ENCODE measurements around the gene SLC44A3. TPM values are rescaled to one million over a fixed set of nuclear protein-coding genes. Genes with fewer than 3 reads are reported as not detected.

The SLC44A3 gene
- total RNA-seq, 1 donor, result 2.9 TPM

DNA sequence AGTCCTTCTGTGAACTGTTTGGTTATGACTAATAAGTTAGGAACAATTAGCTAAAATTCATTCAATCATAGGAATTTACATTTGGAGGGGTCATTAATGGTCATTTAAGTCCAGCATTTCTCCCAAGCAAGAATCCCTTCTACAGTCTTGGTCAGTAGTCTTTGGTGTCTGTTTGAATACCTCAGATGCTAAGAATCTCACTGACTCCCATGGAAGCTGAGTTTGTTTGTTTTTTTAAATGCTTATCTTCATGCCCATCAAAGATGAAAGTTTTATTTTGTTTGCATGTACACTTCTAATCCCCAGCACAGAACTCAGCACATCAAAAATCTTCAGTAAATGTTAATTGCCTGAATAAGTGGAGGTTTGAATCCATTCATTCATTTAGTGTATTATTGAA lies 41.3 kb upstream of the SLC44A3 start:
- Histone ChIP-seq H3K79me2 (ENCODE audit: insufficient read depth, low read length) (no peaks in the 10 kb centered on the region), H3K4me2 (ENCODE audit: insufficient read depth, low read length) (no peak overlapping the region), H4K20me1 (ENCODE audit: insufficient read depth, low read length) (no peaks in the 10 kb centered on the region), H3K36me3 (ENCODE audit: insufficient read depth, low read length) (no peaks in the 10 kb centered on the region), H3K4me3 (ENCODE audit: insufficient read depth, low read length) (no peak overlapping the region), H3K27me3 (ENCODE audit: insufficient read depth, low read length) (peaks cover 45% of the 10 kb centered on the region), H3K9me3 (ENCODE audit: low read depth, low read length) (peaks cover 2% of the 10 kb centered on the region), H3K4me1 (ENCODE audit: insufficient read depth, low read length) (peaks cover 13% of the 10 kb centered on the region), H2AFZ (ENCODE audit: low read length) (no peak overlapping the region), H3K27ac (ENCODE audit: low read depth, low read length) (no peak overlapping the region)
- TF ChIP-seq, protein P1, sequence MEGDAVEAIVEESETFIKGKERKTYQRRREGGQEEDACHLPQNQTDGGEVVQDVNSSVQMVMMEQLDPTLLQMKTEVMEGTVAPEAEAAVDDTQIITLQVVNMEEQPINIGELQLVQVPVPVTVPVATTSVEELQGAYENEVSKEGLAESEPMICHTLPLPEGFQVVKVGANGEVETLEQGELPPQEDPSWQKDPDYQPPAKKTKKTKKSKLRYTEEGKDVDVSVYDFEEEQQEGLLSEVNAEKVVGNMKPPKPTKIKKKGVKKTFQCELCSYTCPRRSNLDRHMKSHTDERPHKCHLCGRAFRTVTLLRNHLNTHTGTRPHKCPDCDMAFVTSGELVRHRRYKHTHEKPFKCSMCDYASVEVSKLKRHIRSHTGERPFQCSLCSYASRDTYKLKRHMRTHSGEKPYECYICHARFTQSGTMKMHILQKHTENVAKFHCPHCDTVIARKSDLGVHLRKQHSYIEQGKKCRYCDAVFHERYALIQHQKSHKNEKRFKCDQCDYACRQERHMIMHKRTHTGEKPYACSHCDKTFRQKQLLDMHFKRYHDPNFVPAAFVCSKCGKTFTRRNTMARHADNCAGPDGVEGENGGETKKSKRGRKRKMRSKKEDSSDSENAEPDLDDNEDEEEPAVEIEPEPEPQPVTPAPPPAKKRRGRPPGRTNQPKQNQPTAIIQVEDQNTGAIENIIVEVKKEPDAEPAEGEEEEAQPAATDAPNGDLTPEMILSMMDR (IDR thresholded peaks at IDR 0.05; ENCODE audit: extremely low read depth, low read depth, low read length), result no peak
- DNase-seq (ENCODE audit: insufficient read length, low spot score, missing footprints), result no peak

DNA sequence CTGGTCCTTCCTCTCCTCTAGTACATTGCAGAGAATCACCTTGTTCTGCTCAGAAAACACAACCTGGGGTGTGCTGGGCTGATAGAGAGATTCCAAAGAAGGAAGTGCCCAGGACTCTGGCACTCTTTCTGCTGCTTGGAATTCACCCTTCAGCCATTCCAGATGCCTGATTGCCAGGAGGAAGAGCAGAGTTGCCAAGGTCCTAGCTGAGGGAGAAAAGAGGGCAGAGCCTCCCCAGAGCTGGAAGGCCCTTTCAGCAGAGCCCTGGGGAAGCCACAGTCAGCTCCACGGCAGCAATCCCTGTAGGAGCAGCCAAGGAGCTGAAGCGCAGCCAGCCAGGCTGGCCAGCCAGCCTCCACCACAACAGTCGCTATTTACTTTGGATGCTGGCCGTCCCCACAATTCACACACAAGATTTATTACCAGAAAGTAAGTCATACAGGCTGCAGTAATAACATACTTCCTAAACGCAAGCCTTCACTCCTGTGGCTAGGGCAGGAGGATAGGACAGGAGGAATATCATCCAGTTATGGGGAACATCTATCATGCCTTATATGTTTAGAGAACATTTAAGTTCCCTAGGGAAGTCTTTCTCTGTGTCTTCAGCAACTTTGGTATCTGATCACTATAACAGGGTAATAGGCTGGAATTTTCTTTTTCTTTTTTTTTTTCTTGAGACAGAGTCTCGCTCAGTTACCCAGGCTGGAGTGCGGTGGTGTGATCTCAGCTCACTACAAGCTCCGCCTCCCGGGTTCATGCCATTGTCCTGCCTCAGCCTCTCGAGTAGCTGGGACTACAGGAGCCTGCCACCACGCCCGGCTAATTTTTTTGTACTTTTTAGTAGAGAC lies 36.6 kb upstream of the SLC44A3 start:
- peak overlapping the region; percentile 48 for H2AFZ ChIP-seq (ENCODE audit: low read length)
- peak overlapping the region; percentile 84 for H3K27ac ChIP-seq (ENCODE audit: low read depth, low read length)
- TF ChIP-seq, protein P1 (IDR thresholded peaks at IDR 0.05; ENCODE audit: extremely low read depth, low read depth, low read length), result no peak
- H4K20me1 ChIP-seq (ENCODE audit: insufficient read depth, low read length), result no peaks in the 10 kb centered on the region
- H3K4me1 ChIP-seq (ENCODE audit: insufficient read depth, low read length), result peaks cover 14% of the 10 kb centered on the region
- H3K4me3 ChIP-seq (ENCODE audit: insufficient read depth, low read length), result no peak overlapping the region
- H3K4me2 ChIP-seq (ENCODE audit: insufficient read depth, low read length), result peak overlapping the region; percentile 71
- no peaks in the 10 kb centered on the region for H3K9me3 ChIP-seq (ENCODE audit: low read depth, low read length)
- H3K36me3 ChIP-seq (ENCODE audit: insufficient read depth, low read length), result no peaks in the 10 kb centered on the region
- peak; percentile 77 for DNase-seq (ENCODE audit: insufficient read length, low spot score, missing footprints)
- no peaks in the 10 kb centered on the region for H3K79me2 ChIP-seq (ENCODE audit: insufficient read depth, low read length)
- peaks cover 61% of the 10 kb centered on the region for H3K27me3 ChIP-seq (ENCODE audit: insufficient read depth, low read length)

DNA sequence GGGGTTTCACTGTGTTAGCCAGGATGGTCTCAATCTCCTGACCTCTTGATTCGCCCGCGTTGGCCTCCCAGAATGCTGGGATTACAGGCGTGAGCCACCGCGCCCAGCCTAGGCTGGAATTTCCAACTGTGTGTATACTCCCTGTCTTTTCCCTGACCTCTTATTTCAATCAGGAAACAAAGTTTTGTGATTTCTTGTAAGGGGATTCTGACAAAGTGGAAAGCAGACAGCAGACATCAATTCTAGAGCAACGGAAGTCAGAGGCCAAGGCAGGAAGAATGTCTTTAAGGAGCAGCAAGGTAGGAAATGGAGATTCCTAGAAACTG lies 36.0 kb upstream of the SLC44A3 start:
- H3K4me3 ChIP-seq (ENCODE audit: insufficient read depth, low read length), result peak overlapping the region; percentile 9
- peaks cover 62% of the 10 kb centered on the region for H3K27me3 ChIP-seq (ENCODE audit: insufficient read depth, low read length)
- H3K27ac ChIP-seq (ENCODE audit: low read depth, low read length), result peak overlapping the region; percentile 84
- no peaks in the 10 kb centered on the region for H3K9me3 ChIP-seq (ENCODE audit: low read depth, low read length)
- H3K4me1 ChIP-seq (ENCODE audit: insufficient read depth, low read length), result peaks cover 14% of the 10 kb centered on the region
- no peak overlapping the region for H2AFZ ChIP-seq (ENCODE audit: low read length)
- TF ChIP-seq, protein P1 (IDR thresholded peaks at IDR 0.05; ENCODE audit: extremely low read depth, low read depth, low read length), result no peak
- H3K36me3 ChIP-seq (ENCODE audit: insufficient read depth, low read length), result no peaks in the 10 kb centered on the region
- peak overlapping the region; percentile 41 for H3K4me2 ChIP-seq (ENCODE audit: insufficient read depth, low read length)
- H3K79me2 ChIP-seq (ENCODE audit: insufficient read depth, low read length), result no peaks in the 10 kb centered on the region
- H4K20me1 ChIP-seq (ENCODE audit: insufficient read depth, low read length), result no peaks in the 10 kb centered on the region
- no peak for DNase-seq (ENCODE audit: insufficient read length, low spot score, missing footprints)

DNA sequence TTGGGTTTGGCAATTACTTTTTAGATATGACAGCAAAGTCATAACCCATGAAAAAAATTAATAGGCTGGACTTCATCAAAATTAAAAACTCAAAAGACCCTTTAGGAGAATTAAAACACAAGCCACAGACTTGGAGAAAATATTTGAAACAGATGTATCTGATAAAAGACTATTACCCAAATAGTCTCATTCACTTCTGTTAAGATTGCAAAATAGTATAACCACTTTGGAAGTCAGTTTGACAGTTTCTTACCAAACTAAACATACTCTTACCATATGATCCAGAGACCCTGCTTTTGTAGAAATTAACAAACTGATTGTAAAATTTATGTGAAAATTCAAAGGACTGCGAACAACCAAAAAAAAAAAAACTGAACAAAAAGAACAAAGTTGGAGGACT lies 32.5 kb upstream of the SLC44A3 start:
- no peak for DNase-seq (ENCODE audit: insufficient read length, low spot score, missing footprints)
- no peak overlapping the region for H3K4me2 ChIP-seq (ENCODE audit: insufficient read depth, low read length)
- TF ChIP-seq, protein P1 (IDR thresholded peaks at IDR 0.05; ENCODE audit: extremely low read depth, low read depth, low read length), result no peak

More for the DNA sequence above, 32.5 kb upstream of the SLC44A3 start:
- no peaks in the 10 kb centered on the region for H3K79me2 ChIP-seq (ENCODE audit: insufficient read depth, low read length)
- no peak overlapping the region for H3K27ac ChIP-seq (ENCODE audit: low read depth, low read length)
- H3K27me3 ChIP-seq (ENCODE audit: insufficient read depth, low read length), result peaks cover 49% of the 10 kb centered on the region
- H2AFZ ChIP-seq (ENCODE audit: low read length), result no peak overlapping the region
- H3K4me3 ChIP-seq (ENCODE audit: insufficient read depth, low read length), result no peak overlapping the region
- H3K9me3 ChIP-seq (ENCODE audit: low read depth, low read length), result no peaks in the 10 kb centered on the region
- H3K4me1 ChIP-seq (ENCODE audit: insufficient read depth, low read length), result peaks cover 22% of the 10 kb centered on the region
- H4K20me1 ChIP-seq (ENCODE audit: insufficient read depth, low read length), result no peaks in the 10 kb centered on the region
- H3K36me3 ChIP-seq (ENCODE audit: insufficient read depth, low read length), result no peaks in the 10 kb centered on the region
